Activated naive CD4-positive, alpha-beta T cell treated with anti-CD3 and anti-CD28 coated beads for 36 hours (primary cell): ENCODE results near the gene TTLL6. TPM values are rescaled to one million over a fixed set of nuclear protein-coding genes. Genes with fewer than 3 reads are reported as not detected.

Experiments used
- CTCF ChIA-PET: fragments of 350-600 bp; sonication (Branson Sonifier 250); formaldehyde crosslinking; loops from one replicate; lab custom pipeline; 2021; ENCODE audit warnings: antibody characterized with exemption; lab: Charles Lee
- DNase-seq: peaks from one replicate; pipeline ENCODE4 v3.0.0-alpha.2; 2020
- H3K27ac Mint-ChIP-seq: one replicate; pipeline ENCODE4 v1.8.0; 2021; ENCODE audit warnings: mild to moderate bottlenecking, mixed read lengths
- H3K27me3 Mint-ChIP-seq: one replicate; pipeline ENCODE4 v1.8.0; 2021; ENCODE audit warnings: low read depth, mixed read lengths
- H3K36me3 Mint-ChIP-seq: one replicate; pipeline ENCODE4 v1.8.0; 2021; ENCODE audit warnings: low read depth, mixed read lengths
- H3K4me1 Mint-ChIP-seq: one replicate; pipeline ENCODE4 v1.8.0; 2021; ENCODE audit warnings: low read depth, mixed read lengths
- H3K4me3 Mint-ChIP-seq: one replicate; pipeline ENCODE4 v1.8.0; 2021; ENCODE audit warnings: mild to moderate bottlenecking, moderate library complexity, mixed read lengths
- H3K9me3 Mint-ChIP-seq: one replicate; pipeline ENCODE4 v1.8.0; 2021; ENCODE audit warnings: mixed read lengths
- intact Hi-C: fragments of 100-400 bp; cut with micrococcal nuclease; formaldehyde crosslinking; loops from one replicate; pipeline ENCODE4 v1.15.1; 2023
- total RNA-seq, 2 experiments: library from RNA; stranded (reverse); gene quantifications; one replicate each; pipeline ENCODE4 v1.2.3, GENCODE V29; 2021

The TTLL6 gene
- total RNA-seq, 2 experiments from 2014 or later: not detected

DNA sequence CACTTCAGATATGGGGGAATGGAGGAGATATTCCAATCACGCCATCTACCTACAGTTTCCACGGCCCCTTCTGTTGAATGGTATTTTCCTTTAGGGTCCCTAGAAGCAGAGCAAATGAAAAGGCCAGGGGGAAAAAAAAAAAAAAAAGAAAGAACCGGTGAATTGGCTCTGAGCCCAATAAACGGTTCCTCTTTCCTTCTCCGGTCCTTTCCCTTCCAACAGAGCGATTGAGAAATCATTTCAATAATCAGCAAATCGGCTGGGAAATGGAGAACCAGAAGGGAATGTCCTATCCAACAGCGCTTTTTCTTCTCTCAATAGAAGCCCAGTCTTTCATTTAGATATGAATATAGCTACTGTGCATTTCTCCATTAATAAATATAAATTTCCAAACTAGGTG, 61.7 kb downstream of the TTLL6 start:
- no peak overlapping the region for H3K4me3 Mint-ChIP-seq
- intact Hi-C loops: no loop called here
- no peak overlapping the region for H3K27ac Mint-ChIP-seq
- peaks cover 75% of the 10 kb centered on the region for H3K27me3 Mint-ChIP-seq
- DNase-seq: no peak
- H3K4me1 Mint-ChIP-seq: peaks cover 9% of the 10 kb centered on the region
- CTCF ChIA-PET: interaction anchor here (1.1 kb wide), 1 partner anchor 31 kb away, joined by 8 read pairs; no protein-coding TSS in a partner anchor
- no peaks in the 10 kb centered on the region for H3K36me3 Mint-ChIP-seq
- no peaks in the 10 kb centered on the region for H3K9me3 Mint-ChIP-seq

DNA sequence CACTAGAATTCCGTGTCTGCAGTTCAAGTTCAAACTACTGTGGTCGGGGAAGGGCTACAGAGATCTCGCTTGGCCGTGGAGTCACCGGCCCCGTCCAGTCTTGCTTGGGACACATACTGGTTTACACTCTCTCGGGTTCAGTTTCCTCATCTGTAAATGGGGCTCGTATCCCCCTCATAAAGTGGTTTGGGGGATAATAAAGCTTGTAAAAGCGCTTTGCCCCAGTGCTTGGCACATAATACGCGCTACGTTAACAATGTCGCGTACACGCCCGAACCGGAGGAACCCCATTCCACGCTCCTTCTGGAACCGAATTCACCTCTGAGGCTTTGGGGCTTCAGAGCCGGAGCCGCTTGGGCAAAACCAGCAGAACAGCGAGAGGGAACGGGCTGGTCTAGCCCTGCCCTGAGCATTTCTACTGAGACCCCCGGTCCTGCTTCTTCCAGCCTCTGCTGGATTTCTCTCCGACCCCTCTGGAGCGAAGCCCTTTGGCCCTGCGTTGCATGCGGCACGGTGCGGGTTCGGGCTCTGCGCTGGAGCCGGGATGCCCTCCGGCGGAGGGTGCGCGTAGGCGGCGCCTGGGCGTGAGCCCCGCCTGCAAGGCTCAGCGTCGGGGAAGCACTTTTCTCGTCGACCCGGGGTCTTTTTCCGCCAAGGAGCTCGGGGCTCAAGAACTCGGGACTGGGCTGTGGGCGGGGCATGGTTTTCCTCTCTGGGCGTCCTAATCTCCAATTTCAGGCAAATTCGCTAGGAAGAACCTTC, 62.3 kb downstream of the TTLL6 start:
- H3K9me3 Mint-ChIP-seq: no peaks in the 10 kb centered on the region
- CTCF ChIA-PET: interaction anchor here (1.0 to 1.1 kb wide), 2 partner anchors 31 to 62 kb away, joined by 3 to 8 read pairs; no protein-coding TSS in a partner anchor
- H3K27me3 Mint-ChIP-seq: peaks cover 78% of the 10 kb centered on the region
- H3K27ac Mint-ChIP-seq: no peak overlapping the region
- H3K4me1 Mint-ChIP-seq: peaks cover 9% of the 10 kb centered on the region
- intact Hi-C loops: loop anchor here (5.0 kb wide), 1 partner anchor 248 kb away; no protein-coding TSS in a partner anchor
- no peaks in the 10 kb centered on the region for H3K36me3 Mint-ChIP-seq
- no peak for DNase-seq
- H3K4me3 Mint-ChIP-seq: no peak overlapping the region

DNA sequence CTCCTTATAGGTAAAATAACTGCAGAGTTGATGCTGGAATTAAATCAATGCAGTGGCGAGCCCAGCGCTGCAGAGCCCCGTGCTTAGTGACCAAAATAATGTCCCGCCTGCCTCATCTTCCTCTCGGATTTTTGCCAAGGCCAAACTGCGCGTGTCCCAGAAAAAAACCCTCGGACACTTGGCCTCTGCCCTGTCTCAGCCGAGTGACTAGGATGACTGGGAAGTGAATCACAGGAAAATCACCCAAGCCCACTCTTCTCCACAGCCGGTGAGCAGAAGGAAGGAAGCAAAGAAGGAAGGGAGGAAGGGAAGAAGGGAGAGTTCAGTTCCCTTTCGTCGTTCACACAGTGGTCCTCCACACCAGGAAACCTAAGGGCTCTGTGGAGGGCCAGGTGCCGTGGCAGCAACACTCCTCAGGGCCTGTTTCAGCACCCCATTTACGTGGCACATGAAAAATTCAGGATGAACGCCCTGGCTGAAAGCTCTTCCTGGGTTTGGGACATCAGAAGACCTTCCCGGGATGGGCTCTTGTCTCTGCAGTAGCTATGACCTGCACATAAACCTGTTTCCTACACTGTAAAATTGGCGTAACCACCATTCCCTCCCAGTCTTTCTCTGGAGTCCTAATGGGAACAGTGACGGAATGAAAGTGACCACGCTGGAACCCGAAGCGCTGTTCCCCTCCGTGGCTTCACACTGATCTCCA, 63.1 kb downstream of the TTLL6 start:
- intact Hi-C loops: loop anchor here (5.0 kb wide), 1 partner anchor 248 kb away; no protein-coding TSS in a partner anchor
- no peaks in the 10 kb centered on the region for H3K36me3 Mint-ChIP-seq
- CTCF ChIA-PET: interaction anchor here (1.0 to 3.4 kb wide), 2 partner anchors 30 to 63 kb away, joined by 3 to 18 read pairs; no protein-coding TSS in a partner anchor
- H3K4me1 Mint-ChIP-seq: peaks cover 9% of the 10 kb centered on the region
- H3K27ac Mint-ChIP-seq: no peak overlapping the region
- peaks cover 82% of the 10 kb centered on the region for H3K27me3 Mint-ChIP-seq
- no peaks in the 10 kb centered on the region for H3K9me3 Mint-ChIP-seq
- H3K4me3 Mint-ChIP-seq: no peak overlapping the region
- no peak for DNase-seq

DNA sequence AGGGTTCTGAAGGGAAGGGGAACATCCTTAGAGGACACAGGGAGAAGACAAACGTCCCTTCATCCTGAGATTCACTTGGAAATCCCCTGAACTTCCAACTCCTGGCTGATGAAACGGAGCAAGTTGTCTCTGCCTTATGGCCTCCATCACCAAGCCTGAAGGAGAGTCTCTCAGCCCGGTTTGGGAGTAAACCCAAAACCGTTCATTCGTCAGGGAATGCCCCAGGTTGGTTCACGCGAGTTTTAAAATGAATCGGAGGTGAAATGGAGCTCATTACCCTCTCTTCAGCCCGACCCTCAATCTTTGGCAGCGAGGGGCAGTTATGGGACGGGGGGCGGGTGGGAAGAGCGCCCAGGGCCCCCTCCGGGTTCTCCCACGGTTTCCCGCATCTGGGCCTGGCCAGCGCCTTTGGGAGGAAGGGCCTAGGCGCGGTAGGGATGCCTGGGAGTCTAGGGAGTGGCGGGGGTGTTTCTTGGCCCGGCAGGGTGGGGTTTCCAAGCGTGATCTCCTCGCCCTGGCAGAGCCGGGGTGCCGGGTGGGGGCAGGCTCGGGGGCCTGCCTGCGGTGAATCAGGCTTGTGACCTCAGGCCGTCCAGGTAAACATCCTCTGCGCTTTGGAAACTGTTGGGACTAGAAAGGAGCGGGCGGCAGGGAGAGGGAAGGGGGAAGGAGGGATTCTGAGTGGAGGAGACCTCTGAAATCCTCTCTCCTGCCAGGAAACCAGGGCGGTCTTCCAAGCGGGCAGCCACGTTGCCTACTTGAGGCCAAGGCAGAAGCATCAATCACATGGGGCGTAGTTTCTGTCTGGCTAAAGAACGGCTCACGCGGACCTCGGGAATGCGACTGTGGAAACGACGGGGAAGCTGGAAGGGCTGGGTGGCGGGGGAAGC, 64.4 kb downstream of the TTLL6 start:
- no peak overlapping the region for H3K4me3 Mint-ChIP-seq
- no peak for DNase-seq
- intact Hi-C loops: loop anchor here (5.0 kb wide), 1 partner anchor 250 kb away; no protein-coding TSS in a partner anchor
- peaks cover 9% of the 10 kb centered on the region for H3K4me1 Mint-ChIP-seq
- H3K27me3 Mint-ChIP-seq: peaks cover 85% of the 10 kb centered on the region
- no peaks in the 10 kb centered on the region for H3K36me3 Mint-ChIP-seq
- CTCF ChIA-PET: interaction anchor here (3.3 to 3.4 kb wide), 2 partner anchors 28 to 74 kb away, joined by 13 to 18 read pairs; no protein-coding TSS in a partner anchor
- no peaks in the 10 kb centered on the region for H3K9me3 Mint-ChIP-seq
- H3K27ac Mint-ChIP-seq: no peak overlapping the region

DNA sequence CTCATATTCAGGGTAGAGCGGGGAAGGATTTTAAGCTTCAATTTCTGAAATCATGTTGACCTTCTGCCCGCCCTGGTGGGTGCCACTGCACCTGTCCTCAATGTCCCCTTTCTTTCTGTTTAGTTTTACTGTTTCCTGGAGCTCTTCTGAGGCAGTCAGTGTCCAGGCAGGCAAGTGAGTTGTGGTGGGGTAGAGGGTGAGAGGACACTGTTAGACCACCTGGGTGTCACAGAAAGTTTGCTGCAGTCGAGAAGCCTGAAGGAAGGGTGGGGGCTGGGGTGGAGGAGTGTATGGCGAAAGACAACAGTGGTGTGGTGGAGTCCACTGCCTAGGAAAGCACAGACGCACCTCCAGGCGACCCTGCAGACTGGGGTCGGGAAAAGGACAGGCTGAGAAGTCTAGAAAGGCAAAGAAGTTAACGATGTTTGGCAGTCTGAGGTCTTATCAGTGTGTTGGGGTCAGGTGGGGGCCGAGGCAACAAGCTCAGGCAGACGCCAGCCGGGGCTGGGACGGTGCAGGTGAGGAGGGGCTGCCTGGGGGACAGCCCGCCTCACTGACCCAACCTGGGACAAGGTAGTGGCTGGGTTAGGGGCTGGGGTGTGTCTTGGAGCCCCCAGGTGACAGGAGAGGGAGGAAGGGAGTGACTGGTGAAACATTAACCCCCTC, 65.2 kb downstream of the TTLL6 start:
- Mint-ChIP-seq H3K4me1 (peaks cover 12% of the 10 kb centered on the region), H3K9me3 (no peaks in the 10 kb centered on the region), H3K36me3 (no peaks in the 10 kb centered on the region), H3K27me3 (peaks cover 88% of the 10 kb centered on the region), H3K4me3 (no peak overlapping the region), H3K27ac (no peak overlapping the region)
- CTCF ChIA-PET: interaction anchor here (0.9 to 3.4 kb wide), 6 partner anchors 20 to 137 kb away, joined by 4 to 18 read pairs (median 6); partner anchors contain the start of gene HOXB8
- DNase-seq: no peak
- intact Hi-C loops: loop anchor here (5.0 kb wide), 1 partner anchor 250 kb away; no protein-coding TSS in a partner anchor

DNA sequence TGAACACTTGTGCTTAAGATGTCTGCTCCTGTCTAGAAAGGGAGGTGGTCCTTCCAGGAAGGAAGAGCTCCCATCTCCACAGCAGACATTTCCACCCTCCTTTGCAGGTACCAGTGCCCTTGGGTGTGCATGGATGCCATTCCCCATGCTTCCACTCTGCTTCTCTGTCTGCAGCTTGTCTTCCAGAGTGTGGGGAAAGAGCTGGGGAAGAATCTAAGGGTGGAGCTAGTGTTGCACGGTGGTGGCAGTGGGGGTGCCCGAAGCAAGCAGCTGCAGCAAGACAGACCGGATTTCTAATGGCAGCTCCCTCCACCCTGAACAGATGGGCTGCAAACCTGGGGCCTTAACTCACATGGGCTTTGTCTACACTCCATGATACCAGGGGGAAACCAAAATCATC, 65.9 kb downstream of the TTLL6 start:
- intact Hi-C loops: loop anchor here (5.0 kb wide), 1 partner anchor 251 kb away; no protein-coding TSS in a partner anchor
- H3K27me3 Mint-ChIP-seq: peaks cover 89% of the 10 kb centered on the region
- H3K4me3 Mint-ChIP-seq: no peak overlapping the region
- H3K27ac Mint-ChIP-seq: no peak overlapping the region
- CTCF ChIA-PET: interaction anchor here (0.9 to 3.4 kb wide), 6 partner anchors 20 to 136 kb away, joined by 4 to 18 read pairs (median 6); partner anchors contain the start of gene HOXB8
- DNase-seq: no peak
- H3K9me3 Mint-ChIP-seq: no peaks in the 10 kb centered on the region
- H3K36me3 Mint-ChIP-seq: no peaks in the 10 kb centered on the region
- peaks cover 15% of the 10 kb centered on the region for H3K4me1 Mint-ChIP-seq

DNA sequence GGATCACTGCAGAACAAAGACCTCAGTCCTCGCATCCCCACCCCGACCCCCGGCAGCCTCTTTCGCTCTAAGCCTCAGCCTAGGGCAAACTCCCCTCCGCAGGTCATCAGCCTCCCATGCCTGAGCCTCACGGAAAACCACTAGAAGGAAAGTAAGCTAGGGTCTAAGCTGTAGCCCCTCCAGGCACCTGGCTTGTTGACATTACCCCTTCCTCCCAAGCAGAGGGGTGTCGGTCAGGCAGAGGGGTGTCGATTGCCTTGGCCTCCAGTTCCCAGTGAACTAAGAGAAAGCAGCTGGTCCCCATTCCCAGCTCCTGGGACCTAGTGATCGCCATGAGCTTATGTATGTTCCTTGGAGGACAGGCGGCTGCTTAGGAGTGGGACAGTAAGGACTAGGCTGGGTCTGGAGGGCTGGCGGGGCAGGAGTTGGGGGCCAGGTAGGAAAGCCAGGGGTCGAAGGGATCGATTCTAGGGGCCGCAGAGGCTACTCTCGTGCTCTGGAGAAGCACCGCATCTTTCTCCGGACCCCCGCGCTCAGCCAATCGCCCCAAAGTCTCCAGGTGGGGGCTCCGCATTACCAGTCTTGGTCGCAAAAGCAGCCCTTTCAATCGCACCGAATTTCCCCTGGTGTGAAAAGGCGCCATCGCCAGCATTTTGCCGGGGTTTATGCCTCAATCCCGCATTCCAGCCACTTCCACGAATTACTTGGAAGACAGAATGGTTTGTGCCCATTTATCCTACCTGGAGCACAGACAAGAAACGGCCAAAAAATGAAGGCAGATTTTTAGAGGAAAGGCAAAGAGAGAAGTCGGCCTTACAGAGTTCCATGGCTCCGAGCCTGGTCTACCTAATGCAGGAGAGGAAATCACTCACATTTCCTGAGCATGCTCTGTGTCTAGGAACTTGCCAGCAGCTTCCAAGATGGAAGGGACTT, 67.1 kb downstream of the TTLL6 start:
- Mint-ChIP-seq H3K27ac (no peak overlapping the region), H3K36me3 (no peaks in the 10 kb centered on the region), H3K4me1 (peaks cover 15% of the 10 kb centered on the region), H3K9me3 (no peaks in the 10 kb centered on the region), H3K4me3 (no peak overlapping the region), H3K27me3 (peaks cover 88% of the 10 kb centered on the region)
- intact Hi-C loops: loop anchor here (2.0 to 5.0 kb wide), 3 partner anchors 15 to 252 kb away; no protein-coding TSS in a partner anchor
- no peak for DNase-seq
- CTCF ChIA-PET: interaction anchor here (0.7 to 3.3 kb wide), 3 partner anchors 24 to 71 kb away, joined by 4 to 13 read pairs (median 4); no protein-coding TSS in a partner anchor

DNA sequence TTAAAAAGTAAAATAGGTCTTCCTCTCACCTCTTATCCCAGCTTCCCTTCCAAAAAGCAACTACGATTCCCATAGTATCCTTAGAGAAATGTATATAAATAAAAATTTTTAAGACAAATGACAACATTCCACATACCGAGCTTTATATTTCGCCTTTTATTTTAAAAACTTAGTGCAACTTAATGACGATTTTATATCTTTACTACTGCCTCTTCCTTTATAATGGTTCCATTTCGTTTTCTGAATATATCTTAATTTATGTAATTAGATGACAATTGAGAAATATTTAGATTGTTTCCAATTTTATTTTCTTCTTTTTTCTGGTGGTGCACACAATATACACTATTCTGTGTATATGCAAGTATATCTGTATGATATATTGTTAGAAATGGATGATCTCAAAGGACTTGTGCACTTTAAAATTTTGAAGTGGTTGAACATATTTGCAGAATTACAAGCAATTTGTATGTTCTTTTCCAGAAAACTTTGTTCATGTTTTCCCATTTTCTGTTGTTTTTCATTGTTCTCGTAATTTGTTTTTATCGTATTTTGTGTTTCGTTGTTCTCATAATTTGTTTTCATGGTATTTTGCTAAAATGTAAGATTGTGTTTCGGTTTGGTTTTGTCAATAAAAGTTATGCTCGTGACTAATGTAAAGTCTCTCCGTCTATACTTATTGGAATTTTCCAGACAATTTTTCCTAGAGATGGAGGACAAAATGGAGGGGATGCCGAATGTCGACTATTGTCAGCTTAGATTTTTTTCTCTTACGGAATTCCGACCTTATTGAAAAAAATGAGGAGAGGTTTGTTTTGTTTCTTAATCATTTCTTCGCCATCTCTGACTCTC, 68.1 kb downstream of the TTLL6 start:
- H3K4me3 Mint-ChIP-seq: no peak overlapping the region
- H3K27me3 Mint-ChIP-seq: peaks cover 84% of the 10 kb centered on the region
- no peak for DNase-seq
- peaks cover 15% of the 10 kb centered on the region for H3K4me1 Mint-ChIP-seq
- CTCF ChIA-PET: interaction anchor here (0.6 to 1.5 kb wide), 3 partner anchors 23 to 130 kb away, joined by 3 to 5 read pairs (median 4); no protein-coding TSS in a partner anchor
- no peaks in the 10 kb centered on the region for H3K36me3 Mint-ChIP-seq
- no peak overlapping the region for H3K27ac Mint-ChIP-seq
- no peaks in the 10 kb centered on the region for H3K9me3 Mint-ChIP-seq
- intact Hi-C loops: loop anchor here (2.0 kb wide), 2 partner anchors 14 to 24 kb away; no protein-coding TSS in a partner anchor

DNA sequence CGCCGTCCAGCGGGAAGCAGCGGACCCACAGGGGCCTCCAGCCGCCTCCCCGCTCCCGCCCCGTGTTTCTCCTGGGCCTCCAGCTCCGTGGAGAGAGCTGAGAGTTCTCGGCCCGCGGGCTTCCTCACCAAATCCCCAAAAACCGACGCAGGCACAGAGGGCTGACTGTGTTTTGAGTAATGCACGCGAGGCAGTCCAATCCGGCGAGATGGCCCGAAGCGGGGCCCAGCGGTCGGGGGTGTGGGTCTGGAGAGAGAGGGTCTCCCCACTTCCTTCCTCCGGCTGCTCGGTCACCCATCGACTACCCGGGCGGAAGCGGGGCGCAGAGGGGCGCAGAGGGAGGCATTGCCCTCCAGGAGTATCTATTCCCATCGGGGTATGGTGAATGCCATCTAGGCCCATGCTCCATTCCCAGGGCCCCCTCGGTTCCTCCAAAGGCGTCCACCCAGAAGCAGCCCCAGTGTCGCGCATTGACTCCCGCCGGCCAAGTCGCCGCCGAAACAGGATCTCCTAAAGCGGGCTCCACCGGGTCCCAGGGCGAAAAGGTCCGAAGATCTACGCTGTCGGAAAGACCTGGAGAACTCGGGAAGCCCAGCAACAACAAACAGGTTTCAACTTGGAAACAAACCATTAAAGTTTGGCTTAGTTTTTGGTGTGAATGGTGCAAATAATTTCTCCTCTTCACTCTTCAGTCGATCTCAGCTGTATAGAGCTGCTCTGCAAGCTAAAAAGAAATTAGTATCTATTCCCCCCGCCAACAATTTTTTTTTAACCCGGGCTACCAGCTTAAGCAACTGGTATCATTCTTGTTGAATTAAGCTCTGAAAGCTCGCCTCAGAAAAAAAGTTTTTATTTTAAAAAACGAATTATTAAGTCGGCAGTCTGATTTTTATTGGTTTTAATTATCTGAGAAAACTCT, 69.3 kb downstream of the TTLL6 start:
- Mint-ChIP-seq H3K4me3 (no peak overlapping the region), H3K9me3 (no peaks in the 10 kb centered on the region), H3K27me3 (peaks cover 84% of the 10 kb centered on the region), H3K36me3 (no peaks in the 10 kb centered on the region), H3K4me1 (peaks cover 9% of the 10 kb centered on the region), H3K27ac (no peak overlapping the region)
- intact Hi-C loops: loop anchor here (2.0 kb wide), 2 partner anchors 13 to 23 kb away; no protein-coding TSS in a partner anchor
- DNase-seq: no peak
- CTCF ChIA-PET: interaction anchor here (0.6 to 1.5 kb wide), 4 partner anchors 24 to 479 kb away, joined by 3 to 5 read pairs (median 4); no protein-coding TSS in a partner anchor
